GOT3 (cell line): ENCODE results near the gene TBX1.
"Not testable (repeated sequence)": the region's sequence is repeated elsewhere in the genome, so short reads cannot be mapped to it uniquely, and the experiment has no call there.

ENCODE experiments used
- DNase-seq: peaks from one replicate; lab custom pipeline; 2025; ENCODE audit warnings: mixed read lengths; lab: John Stamatoyannopoulos, UW

Gene TBX1

DNA sequence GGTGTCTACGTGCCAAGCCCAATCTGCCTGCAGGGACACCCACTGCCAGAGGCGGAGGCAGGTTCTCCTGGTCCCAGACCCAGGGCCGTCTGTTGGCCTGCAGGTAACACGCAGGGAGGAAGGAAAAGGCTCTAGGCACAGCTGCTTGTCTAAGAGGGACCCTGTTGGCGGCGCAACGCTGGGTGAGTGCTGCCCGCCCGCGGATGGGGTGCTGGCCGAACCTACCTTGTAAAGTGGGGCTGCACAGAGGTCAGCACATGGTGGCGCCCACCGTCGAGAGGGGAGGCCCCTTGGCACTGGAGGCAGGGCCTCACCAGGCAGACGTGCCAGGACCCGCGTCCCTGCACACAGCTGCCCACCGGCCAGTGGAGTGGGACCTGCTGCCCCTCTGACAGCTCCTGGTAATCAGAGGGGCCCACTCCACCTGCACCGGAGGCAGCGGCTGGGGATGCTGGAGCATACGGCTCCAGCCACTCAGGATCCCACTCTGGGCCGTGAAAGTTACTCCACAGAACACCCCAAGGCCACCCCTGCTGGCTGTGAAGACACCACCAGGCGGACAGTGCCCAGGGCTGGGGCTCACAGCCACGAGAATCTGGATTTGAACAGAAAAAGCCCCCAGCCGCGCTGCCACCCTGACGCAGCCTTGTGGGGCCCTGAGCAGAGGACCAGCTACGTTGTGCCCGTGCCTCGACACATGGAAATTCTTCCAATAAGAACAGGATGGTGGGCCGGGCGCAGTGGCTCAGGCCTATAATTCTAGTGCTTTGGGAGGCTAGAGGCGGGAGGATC lies 24.0 kb downstream of the TBX1 start:
- DNase-seq, result no peak

DNA sequence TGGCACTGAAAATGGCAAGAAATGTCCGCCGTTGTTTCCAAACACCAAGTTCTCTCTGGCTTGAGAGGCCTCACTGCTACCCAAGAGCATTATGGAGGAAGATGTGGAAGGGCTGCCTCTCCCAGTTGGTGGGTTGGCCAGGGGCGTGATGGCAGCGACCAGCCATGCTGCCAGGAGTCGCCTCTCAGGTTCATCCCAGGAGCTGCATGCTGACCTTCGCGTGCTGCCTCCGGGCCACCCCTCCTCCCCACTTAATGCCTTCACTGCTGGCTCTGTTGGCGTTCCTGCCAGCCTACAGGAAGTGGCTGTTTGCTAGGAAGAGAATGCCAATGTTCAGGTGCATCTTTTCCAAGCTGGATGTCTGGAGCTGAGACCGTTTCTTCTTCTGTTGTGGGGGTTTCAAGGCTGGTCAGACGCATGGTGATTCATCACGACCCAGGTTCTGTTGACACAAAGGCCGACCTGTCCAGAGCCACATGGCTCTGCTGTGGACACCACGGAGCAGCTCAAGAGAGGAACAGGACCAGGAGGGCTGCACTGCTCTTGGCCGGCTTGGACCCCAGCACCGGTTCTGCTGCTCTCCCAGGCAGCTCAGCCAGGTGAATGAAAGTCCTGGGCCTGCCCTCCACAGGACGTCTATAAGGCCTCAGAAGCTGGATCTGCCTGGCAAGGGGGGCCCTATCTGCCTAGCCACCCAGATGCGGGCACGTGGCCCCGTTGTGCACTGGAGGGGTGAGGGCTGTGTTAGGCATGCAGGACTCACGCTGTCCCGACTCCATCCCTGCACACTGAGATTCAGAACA lies 25.1 kb downstream of the TBX1 start:
- DNase-seq, result no peak

DNA sequence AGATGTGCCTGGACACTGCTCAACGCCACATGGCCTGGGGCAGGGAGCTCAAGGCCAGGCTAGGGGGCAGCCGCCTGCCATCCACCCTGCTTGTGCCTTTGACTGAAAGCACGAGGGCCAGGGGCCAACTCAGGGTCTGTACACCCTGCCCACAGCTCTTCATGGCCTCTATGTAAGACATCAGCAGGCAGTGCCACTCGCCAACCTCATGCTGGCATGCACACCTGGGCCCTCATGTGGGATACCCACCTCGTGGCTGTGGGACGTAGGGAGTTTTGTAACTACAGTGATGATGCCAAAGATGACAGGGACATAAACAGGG lies 25.6 kb downstream of the TBX1 start:
- no peak for DNase-seq

DNA sequence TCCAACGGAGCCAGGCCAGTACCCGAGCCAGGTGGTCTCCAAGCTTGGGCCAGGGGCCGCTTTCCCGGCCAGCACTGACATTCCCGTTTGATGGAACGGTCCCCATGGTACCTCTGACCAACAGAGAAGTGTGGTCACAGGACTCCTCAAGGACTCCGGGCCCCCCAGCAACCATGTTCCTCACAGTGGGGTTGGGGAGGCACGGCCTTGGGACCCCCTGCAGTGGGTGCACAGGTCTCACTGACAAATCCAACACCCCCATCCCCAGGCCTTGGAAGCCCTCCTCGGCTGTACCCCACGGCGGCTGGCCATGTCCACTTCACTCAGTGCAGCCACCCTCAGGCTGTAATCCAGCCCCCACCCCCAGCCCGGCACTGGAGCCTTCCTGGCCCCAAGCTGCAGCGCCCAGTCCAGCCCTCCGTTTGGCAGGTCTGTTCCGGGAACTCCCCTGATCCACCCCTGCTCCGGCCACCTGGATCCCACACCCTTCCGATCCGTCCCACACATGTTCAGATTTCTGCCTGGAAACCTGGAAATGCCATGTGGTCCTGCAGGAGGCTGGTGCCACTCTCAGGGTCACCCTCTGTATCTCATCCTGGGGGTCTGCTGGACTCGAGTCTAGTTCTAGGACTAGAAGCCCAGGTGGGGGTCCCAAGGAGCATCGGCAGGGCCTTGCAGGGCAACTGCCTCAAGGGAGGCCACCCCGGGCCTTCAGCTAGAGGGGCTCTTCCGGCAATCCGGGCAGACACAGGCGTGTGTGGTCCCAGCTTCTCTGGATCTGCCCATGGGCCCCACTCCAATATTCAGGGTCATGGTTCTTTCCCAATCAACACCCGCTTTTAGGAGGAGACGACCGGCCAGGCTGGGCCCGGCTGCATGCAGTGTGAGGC lies 26.6 kb downstream of the TBX1 start:
- no peak for DNase-seq

DNA sequence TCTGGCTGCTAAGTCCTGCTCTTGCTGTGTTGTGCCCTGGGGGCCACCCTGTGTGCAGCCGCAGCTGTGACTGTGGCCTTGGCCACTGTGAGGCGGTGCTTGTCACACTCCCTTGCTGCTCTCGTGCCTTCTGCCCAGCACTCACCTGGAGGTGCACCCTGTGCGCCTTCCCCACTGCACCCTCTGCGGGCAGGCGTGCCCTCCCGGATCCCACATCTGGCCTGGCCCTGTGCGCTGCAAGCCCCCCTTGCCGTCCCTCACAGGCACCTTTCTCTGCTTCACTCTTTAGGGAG lies 27.2 kb downstream of the TBX1 start:
- DNase-seq, result no peak

DNA sequence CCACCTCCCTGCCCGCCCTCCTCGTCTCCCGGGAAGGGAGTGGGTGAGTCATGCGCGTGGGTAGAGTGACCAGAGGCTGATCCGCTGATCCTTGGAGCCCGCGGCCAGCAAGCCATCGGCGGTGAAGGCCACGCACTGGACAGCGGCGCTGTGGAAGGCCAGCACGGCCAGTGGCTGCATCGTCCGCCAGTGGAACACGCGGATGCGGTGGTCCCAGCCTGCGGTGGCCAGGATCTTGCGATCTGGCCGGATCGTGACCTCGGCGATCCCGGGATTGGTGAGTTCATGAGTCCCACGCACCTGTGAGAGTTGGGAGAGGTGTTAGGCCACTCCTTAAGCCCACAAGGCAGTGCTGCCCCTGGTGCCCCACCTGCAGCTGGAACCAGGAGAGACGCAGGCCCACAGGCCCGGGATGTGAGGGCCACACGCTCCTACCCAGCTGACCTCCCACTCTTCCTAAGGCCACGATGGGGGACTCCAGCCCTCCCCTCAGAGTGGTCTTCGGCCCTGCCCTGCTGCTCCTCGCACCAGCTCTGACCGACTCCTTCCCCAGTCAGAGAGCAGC lies 28.2 kb downstream of the TBX1 start:
- no peak for DNase-seq

DNA sequence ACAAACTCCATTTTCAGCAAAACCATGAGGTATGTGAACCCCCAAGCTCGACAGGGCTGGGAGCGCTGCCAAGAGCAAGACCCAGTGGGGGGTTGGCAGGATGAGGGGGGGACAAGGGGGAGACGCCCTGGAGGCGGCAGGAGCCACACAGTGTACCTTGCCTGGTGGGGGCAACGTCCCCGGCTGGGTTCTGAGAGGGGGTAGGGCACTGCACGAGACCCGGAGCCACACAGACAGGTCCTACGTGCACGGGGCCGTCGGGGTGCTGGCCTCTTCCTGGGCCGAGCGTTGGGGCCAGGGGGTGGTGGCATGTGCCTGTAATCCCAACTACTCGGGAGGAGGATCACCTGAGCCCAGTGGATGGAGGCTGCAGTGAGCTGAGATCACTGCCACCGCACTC lies 28.8 kb downstream of the TBX1 start:
- no peak for DNase-seq

DNA sequence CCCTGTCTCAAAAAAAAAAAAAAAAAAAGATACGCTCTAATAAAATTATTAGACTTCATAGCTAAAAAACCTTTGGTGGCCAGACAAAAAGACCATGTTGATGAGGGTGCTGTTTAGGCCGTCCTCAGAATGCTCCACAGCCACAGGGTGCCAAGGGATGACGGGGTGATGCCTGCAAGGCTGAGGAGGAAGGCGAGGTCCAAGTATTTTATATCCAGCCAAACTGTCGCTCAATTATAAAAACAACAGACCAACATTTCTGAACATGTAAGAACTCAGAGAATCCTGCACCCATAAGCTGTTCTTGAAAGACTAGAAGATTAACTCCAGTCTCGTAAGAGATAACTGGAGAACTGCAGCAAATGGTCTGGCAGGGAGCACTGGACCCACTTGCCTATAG lies 29.2 kb downstream of the TBX1 start:
- DNase-seq, result no peak

DNA sequence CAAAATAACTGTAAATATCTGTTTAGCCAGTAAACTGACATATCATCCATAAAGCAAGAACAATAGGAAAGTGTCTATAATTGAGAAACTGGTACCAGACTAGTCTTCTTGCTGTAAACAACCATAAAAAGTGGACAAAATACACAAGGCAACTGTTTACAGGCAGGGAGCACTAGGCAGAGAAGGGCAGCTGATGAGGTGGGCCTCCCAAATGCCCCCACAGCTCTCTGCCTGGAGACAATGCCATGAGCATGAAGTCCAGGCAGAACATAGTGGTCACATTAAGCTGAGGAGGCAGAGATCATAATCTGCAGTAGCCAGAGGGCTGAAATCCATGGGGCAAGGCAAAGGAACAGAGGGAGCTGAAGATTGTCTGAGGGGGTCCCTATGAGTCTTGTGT lies 30.7 kb downstream of the TBX1 start:
- DNase-seq, result no peak

DNA sequence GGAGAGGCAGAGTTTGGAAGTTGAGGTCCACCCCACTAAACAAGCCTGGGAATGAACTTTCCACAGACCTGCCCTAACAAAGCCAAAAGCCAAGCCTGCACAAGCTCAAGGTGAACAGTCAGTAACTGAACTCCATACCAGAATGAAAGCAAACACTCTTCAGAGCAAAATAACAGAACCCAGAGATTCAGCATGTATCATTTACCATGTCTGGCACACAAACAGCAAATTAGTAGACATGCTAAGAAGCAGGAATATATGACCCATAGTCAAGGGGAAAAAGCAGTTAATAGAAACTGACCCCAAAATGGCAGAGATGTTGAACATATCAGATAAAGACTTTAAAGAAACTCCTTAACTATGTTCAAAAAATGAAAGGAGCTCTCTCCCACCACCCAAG lies 31.3 kb downstream of the TBX1 start:
- DNase-seq, result no peak

DNA sequence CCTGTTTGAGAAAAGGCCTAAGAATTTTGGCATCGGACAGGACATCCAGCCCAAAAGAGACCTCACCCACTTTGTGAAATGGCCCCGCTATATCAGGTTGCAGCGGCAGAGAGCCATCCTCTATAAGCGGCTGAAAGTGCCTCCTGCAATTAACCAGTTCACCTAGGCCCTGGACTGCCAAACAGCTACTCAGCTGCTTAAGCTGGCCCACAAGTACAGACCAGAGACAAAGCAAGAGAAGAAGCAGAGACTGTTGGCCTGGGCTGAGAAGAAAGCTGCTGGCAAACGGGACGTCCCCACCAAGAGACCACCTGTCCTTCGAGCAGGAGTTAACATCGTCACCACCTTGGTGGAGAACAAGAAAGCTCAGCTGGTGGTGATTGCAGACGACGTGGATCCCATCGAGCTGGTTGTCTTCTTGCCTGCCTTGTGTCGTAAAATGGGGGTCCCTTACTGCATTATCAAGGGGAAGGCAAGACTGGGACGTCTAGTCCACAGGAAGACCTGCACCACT lies 31.9 kb downstream of the TBX1 start:
- not testable (repeated sequence) for DNase-seq

DNA sequence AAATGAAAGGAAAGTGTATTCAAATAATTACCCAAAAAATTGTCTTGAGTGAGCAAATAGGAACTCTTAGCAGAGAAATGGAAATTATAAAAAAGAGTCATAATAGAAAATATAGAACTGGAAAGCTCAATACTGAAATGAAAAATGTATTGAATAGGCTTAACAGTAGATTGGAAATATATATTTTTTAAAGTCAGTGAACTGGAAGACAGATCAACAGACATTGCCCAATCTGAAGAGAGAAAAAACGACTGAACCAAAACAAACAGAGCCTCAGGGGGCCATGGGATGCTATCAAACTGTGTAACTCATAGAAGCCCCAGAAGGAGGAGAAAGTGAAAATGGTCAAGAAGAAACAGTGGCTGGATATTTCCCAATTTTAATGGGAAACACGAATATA lies 32.6 kb downstream of the TBX1 start:
- no peak for DNase-seq

DNA sequence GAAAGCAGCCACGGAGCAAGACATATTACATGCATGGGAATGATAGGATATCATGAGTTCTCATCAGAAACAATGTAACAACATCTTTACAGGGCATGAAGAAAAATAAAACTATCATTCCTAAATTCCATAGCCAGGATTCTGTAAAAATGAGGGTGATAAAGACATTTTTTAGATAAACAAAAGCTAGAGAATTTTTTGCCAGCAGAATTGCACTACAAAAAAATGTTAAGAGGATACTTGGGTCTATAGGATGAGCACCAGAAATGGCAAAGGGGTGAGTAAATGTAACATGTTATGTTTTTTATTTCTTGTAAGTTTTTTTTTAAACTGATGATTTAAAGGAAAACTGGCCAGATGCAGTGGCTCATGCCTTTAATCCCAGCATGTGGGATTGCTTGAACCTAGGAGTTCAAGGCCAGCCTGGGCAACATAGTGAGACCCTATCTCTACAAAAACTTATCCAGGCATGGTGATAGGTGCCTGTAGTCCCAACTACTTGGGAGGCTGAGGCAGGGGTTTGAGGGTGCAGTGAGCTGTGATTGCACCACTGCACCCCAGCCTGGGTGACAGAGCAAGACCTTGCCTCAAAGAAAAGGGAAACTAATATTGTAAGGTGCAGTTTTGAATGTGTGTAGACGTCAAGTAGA lies 33.2 kb downstream of the TBX1 start:
- no peak for DNase-seq

DNA sequence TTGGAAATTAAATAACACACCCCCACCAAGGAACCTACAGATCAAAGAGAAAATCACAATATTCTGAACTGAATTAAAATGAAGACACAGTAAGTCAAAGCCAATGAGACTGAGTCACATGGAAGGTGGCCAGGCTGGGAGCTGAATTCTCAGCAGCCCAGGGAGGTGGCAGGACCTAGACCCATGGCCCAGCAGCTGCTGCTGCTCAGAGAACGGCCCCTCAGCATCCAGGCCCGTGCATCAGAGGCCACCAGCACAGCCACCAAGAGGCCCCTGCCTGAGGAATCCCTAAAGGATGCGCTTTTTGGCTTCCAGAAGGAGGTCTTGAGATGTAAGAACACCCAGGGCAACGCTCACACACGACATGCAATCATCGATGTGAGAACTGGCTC lies 35.0 kb downstream of the TBX1 start:
- no peak for DNase-seq

DNA sequence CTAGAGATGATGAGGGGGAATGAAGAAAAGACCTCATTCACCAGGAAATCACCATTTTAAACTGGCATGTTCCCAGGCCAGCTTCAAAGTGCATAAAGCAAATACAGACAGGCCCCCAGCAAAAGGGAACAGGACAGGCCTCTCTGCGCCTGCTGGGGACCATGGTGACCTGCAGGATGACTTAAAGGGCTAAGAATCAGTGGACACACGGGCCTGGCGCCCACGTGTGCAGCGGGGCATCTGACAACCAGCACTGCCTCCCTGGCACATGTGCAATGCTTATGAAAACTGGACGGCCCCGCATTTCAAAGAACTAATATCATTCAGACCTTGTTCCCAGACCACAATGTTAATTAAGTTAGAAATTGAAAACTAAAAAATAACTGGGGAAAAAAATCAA lies 35.6 kb downstream of the TBX1 start:
- no peak for DNase-seq

DNA sequence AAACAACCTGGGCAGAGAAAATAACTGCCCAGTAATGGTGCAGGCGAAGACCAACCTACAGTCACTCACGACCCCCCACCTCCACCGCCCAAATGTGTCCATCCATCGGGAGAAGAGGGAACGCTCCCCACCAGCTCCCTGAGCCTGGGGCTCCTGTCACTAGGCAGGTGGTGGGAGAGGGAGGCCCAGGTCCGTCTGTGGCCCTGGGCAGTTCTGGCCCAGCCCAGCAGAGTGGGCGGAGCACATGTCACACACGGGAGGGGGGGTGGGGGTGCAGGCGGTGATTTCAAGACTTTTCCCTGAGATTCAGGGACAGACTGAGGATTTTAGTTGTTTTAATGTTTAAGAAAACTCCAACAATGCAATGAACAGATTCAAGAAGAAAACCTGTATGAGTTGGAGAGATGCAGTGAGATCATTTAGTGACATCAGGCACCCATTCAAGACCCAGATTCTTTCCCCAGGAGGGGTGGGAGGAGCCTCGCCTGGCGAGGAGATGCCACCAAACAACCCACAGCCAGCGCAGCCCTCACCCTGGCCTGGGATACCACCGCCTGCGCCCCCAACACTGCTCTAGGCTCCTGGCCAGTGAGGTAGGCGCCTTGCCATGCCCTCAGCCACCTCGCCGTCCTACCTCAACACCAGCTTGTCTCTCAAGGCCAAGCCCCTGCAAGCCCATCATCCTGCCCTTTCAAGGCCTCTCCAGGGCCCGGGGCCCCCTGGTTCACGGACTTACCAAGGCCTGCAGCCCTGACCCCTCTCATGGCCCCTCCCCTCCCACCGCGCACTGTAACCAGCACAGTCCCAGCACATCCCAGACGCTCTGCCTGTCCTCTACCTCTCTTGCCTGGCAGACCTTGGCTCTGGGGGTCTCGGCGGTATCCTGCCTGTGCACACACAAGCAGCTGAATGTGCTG lies 36.8 kb downstream of the TBX1 start:
- DNase-seq, result no peak

DNA sequence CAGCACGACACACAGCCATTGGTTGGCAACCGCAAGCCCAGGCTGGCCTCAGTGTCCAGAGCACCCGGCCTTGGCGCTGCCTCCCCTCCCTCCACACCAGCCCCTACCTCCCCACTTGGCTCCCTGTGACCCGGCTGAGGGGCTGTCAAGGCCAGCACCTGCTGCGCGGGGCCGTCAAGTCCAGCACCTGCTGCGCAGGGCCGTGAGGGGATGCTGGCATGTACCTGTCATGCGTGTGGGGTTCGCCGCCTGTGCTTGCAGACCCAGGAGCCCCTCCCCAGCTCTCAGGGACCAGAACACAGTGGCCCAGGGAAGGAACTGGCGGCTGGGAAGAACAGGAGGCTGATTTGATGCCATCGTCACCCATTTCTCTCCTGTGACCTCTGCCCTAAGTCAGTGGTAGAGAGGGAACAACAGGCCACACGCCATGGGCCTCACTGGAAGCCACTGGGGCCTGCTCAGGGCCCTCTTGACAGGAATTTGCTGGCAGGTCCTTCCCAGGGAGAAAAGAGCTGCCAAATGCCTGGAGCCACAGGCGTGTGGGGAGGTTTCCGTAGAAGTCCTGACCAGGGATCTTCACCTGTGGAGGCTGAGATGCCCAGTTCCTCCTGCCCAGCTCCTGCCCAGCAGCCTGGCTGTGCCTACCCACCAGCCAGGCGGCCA lies 37.6 kb downstream of the TBX1 start:
- DNase-seq, result no peak

DNA sequence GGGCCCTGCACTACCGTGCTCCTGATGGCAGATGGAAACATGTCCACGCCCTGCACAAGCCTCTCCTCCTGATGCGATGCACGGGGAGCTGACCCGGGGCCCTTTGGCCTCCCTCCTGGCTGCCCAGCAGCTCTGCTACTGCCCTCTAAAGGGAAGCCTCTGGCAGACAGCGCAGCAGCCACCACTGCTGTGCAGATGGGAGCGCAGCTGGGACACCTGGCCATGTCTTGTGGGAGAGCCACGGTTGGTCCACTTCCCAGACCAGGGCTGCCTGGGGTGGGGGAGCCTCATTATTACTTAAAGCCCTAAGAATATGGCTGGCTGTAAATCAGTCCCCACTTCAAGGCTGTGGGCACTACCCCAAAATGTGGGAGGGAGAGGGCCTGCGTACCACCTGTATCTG lies 38.3 kb downstream of the TBX1 start:
- no peak for DNase-seq

DNA sequence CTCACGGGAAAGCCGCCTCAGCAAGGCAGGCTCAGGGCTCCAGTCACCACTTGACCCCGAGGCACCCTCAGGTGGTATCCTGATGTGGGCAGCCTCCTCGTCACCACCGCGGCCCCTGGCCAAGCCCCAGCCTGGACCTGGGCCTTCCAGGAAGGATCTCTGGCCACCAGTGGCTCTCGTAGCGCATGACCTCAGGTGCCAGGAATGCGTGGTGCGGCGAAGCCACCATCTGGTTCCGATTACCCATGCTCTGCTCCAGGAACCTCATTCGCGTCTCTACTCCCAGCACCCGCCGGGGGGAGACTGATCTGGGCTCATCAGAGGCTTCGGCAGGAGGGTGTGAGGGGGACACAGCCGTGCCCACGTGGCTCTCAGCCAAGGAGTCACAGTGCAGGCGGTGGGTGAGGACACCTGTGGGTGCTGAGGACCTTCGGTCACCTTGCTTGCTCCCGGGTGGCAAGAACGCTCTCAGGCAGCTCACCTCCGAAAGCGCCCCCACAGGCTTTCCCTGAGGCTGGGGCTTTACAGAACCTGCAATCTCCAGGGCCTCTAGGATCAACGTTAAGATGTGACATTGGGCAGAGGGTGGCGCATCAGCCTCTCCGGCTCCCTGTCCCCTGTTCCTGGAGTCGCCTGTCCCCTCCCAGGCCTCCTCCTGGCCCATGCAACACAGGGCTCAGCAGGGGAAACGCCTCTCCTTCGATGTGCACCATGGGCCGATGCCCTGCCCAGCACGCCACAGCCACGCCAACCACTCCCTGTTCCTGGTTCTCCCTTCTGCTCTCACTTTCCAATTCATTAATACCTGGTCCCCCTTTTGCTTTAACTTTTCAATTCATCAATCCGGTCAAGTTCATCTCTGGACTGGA lies 39.0 kb downstream of the TBX1 start:
- peak; percentile 66 for DNase-seq
